Trophoblast cell (in vitro differentiated cells and primary cell): ENCODE results near the gene CAST.
A peak's percentile ranks its signal among the peaks of the same experiment; 100 is the strongest.
"Not testable (repeated sequence)": the region's sequence is repeated elsewhere in the genome, so short reads cannot be mapped to it uniquely, and the experiment has no call there.

Experiments
- DNase-seq, 2 donors: peaks; one replicate each; pipeline ENCODE4 v3.0.0-alpha.2; 2016
- H2AFZ ChIP-seq: 2 replicates; pipeline ENCODE4 v1.6.1; 2013; ENCODE audit warnings: low read length, moderate library complexity, mild to moderate bottlenecking; ENCODE audit not compliant: insufficient read depth, poor library complexity
- H2AK5ac ChIP-seq: 2 replicates; pipeline ENCODE4 v1.6.1; 2013; ENCODE audit warnings: mild to moderate bottlenecking, low read length
- H2BK120ac ChIP-seq: 2 replicates; pipeline ENCODE4 v1.6.1; 2013; ENCODE audit warnings: low read length, mild to moderate bottlenecking, moderate library complexity; ENCODE audit not compliant: insufficient read depth, poor library complexity
- H2BK12ac ChIP-seq: 2 replicates; pipeline ENCODE4 v1.6.1; 2013; ENCODE audit warnings: mild to moderate bottlenecking, low read length, moderate library complexity
- H2BK5ac ChIP-seq: 2 replicates; pipeline ENCODE4 v1.6.1; 2013; ENCODE audit warnings: low read length, low read depth, moderate library complexity, mild to moderate bottlenecking; ENCODE audit not compliant: poor library complexity
- H3K14ac ChIP-seq: 2 replicates; pipeline ENCODE4 v1.6.1; 2013; ENCODE audit warnings: mild to moderate bottlenecking, low read length
- H3K18ac ChIP-seq: 2 replicates; pipeline ENCODE4 v1.6.1; 2013; ENCODE audit warnings: mild to moderate bottlenecking, low read length
- H3K23ac ChIP-seq: 2 replicates; pipeline ENCODE4 v1.6.1; 2013; ENCODE audit warnings: low read length
- H3K27ac ChIP-seq: 2 replicates; pipeline ENCODE4 v1.5.1; 2013; ENCODE audit warnings: low read depth, mild to moderate bottlenecking, inconsistent platforms, low read length, moderate library complexity
- H3K27me3 ChIP-seq: 2 replicates; pipeline ENCODE4 v1.6.1; 2013; ENCODE audit warnings: inconsistent platforms, mild to moderate bottlenecking, low read length, moderate library complexity; ENCODE audit not compliant: insufficient read depth
- H3K36me3 ChIP-seq, 2 experiments: 1 replicate in 1 of 2; 2 replicates in 1 of 2; pipeline ENCODE4 v1.6.1; 2013; ENCODE audit warnings: low read length in 2 of 2, mild to moderate bottlenecking in 2 of 2, moderate library complexity in 1 of 2; ENCODE audit not compliant: insufficient read depth in 2 of 2, control insufficient read depth in 1 of 2
- H3K4ac ChIP-seq: 2 replicates; pipeline ENCODE4 v1.6.1; 2013; ENCODE audit warnings: low read depth, mild to moderate bottlenecking, low read length, moderate library complexity
- H3K4me1 ChIP-seq, 2 experiments: 1 replicate in 1 of 2; 2 replicates in 1 of 2; pipeline ENCODE4 v1.6.1; 2013; ENCODE audit warnings: low read length in 2 of 2, mild to moderate bottlenecking in 2 of 2, moderate library complexity in 1 of 2; ENCODE audit not compliant: insufficient read depth in 2 of 2, control insufficient read depth in 1 of 2
- H3K4me2 ChIP-seq: 2 replicates; pipeline ENCODE4 v1.6.1; 2013; ENCODE audit warnings: inconsistent platforms, mild to moderate bottlenecking, low read length, moderate library complexity
- H3K4me3 ChIP-seq: 2 replicates; pipeline ENCODE4 v1.5.1; 2013; ENCODE audit warnings: mild to moderate bottlenecking, low read depth, low read length, inconsistent platforms
- H3K79me1 ChIP-seq: one replicate; pipeline ENCODE4 v1.6.1; 2013; ENCODE audit warnings: low read length
- H3K79me2 ChIP-seq: 2 replicates; pipeline ENCODE4 v1.6.1; 2013; ENCODE audit warnings: low read length, mild to moderate bottlenecking; ENCODE audit not compliant: control insufficient read depth, insufficient read depth, poor library complexity
- H3K9ac ChIP-seq: 2 replicates; pipeline ENCODE4 v1.6.1; 2013; ENCODE audit warnings: mild to moderate bottlenecking, low read length
- H3K9me3 ChIP-seq: 2 replicates; pipeline ENCODE4 v1.6.1; 2013; ENCODE audit warnings: low read depth, mild to moderate bottlenecking, control low read depth, inconsistent platforms, low read length; ENCODE audit not compliant: insufficient read depth
- H4K12ac ChIP-seq: 2 replicates; pipeline ENCODE4 v1.6.1; 2013; ENCODE audit warnings: low read depth, mild to moderate bottlenecking, low read length, moderate library complexity
- H4K8ac ChIP-seq: 2 replicates; pipeline ENCODE4 v1.6.1; 2013; ENCODE audit warnings: low read depth, mild to moderate bottlenecking, low read length, moderate library complexity
- H4K91ac ChIP-seq: one replicate; pipeline ENCODE4 v1.6.1; 2013; ENCODE audit warnings: low read depth, mild to moderate bottlenecking, low read length, moderate library complexity
- WGBS: extraction: QIAGEN DNeasy Blood & Tissue Kit; methylation state at CpG from one replicate; pipeline ENCODE4 v1.1.7; 2013; ENCODE audit warnings: missing lambda C conversion rate; ENCODE audit not compliant: insufficient read length, insufficient coverage; ENCODE audit errors: extremely low coverage; 5-methylcytosine and 5-hydroxymethylcytosine counted together

Gene CAST

GRCh38 chr5:96618311-96619016 is 43.7 kb upstream of the CAST start:
- not testable (repeated sequence) for H2BK5ac ChIP-seq, H3K14ac ChIP-seq, H4K12ac ChIP-seq, H2AK5ac ChIP-seq, H4K8ac ChIP-seq, H3K18ac ChIP-seq, H2BK120ac ChIP-seq, H3K4me2 ChIP-seq, H3K79me1 ChIP-seq, H3K23ac ChIP-seq, H3K4me1 ChIP-seq, H2BK12ac ChIP-seq, H3K79me2 ChIP-seq, H3K27me3 ChIP-seq, H4K91ac ChIP-seq, H3K27ac ChIP-seq, H3K4me3 ChIP-seq, H3K4ac ChIP-seq, DNase-seq, H3K9ac ChIP-seq, H3K36me3 ChIP-seq, H2AFZ ChIP-seq
- no CpG with 5 or more reads among the region's 30 CpGs for WGBS
- H3K9me3 ChIP-seq: peaks cover 13% of the 10 kb centered on the region

DNA sequence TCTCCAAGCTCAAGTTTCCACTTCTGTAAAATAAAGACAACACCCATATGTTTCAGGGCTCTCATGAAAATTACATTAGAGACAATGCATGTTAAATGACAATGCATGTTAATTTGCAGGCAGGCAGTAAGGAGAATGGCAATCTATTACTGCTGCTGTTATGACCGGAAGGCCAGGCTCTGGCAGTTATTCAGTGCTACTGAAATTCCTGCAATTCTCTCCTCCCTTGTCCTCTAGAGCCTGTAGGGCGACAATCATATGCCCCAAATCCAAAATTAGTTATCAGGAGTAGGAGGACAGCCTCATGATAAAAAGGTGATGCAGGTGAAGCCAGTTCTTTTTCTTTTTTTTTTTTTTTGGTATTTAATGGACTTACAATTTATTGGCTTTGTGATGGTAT is 42.2 kb upstream of the CAST start:
- H3K9ac ChIP-seq: no peak overlapping the region

DNA sequence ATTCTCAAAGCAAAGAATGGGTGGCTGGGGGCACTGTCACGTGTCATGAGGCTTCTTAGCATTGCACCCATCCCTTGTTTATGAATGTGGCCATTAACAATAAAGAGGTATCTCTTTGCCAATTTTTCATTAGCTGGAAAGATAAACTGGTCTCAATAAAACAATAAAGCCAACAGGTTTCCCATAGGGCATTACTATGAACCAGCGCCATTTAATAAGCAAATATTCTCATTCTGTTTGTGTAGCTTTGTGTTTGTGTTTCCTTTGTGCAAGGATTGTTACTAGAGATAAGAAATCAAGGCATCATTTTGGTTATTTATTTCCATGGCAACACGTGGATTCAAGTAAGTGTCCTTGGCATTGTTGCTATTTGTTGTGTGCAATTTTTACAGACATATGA is 37.6 kb upstream of the CAST start:
- DNase-seq: no peak
- no peak overlapping the region for H4K91ac ChIP-seq
- H3K9me3 ChIP-seq: no peaks in the 10 kb centered on the region

More for the DNA sequence above, 42.2 kb upstream of the CAST start:
- H3K36me3 ChIP-seq: peaks cover 2 to 3% of the 10 kb centered on the region in 2 experiments
- H3K4ac ChIP-seq: no peak overlapping the region
- no CpG with 5 or more reads among the region's 2 CpGs for WGBS
- peaks cover 13% of the 10 kb centered on the region for H3K9me3 ChIP-seq
- no peak overlapping the region for H3K23ac ChIP-seq
- H2AK5ac ChIP-seq: no peak overlapping the region
- DNase-seq: no peak
- no peak overlapping the region for H2BK12ac ChIP-seq
- no peak overlapping the region for H3K14ac ChIP-seq
- H3K27me3 ChIP-seq: no peaks in the 10 kb centered on the region
- H3K4me2 ChIP-seq: no peak overlapping the region
- no peak overlapping the region for H2BK120ac ChIP-seq
- no peak overlapping the region for H4K91ac ChIP-seq
- H3K79me2 ChIP-seq: no peaks in the 10 kb centered on the region
- H3K4me1 ChIP-seq: no peaks in the 10 kb centered on the region
- no peak overlapping the region for H3K4me3 ChIP-seq
- no peak overlapping the region for H2BK5ac ChIP-seq
- no peak overlapping the region for H3K18ac ChIP-seq
- H3K27ac ChIP-seq: no peak overlapping the region
- H4K8ac ChIP-seq: no peak overlapping the region
- H3K79me1 ChIP-seq: no peaks in the 10 kb centered on the region
- no peak overlapping the region for H2AFZ ChIP-seq
- no peak overlapping the region for H4K12ac ChIP-seq

GRCh38 chr5:96625365-96625764 is 36.8 kb upstream of the CAST start:
- H3K4me1 ChIP-seq: peaks cover 8 to 9% of the 10 kb centered on the region in 2 experiments
- no peaks in the 10 kb centered on the region for H3K79me2 ChIP-seq
- peak overlapping the region; percentile 36 for H3K27ac ChIP-seq
- no peak overlapping the region for H2AK5ac ChIP-seq
- H3K9ac ChIP-seq: no peak overlapping the region
- no peak overlapping the region for H4K91ac ChIP-seq
- no peaks in the 10 kb centered on the region for H3K9me3 ChIP-seq
- no peak overlapping the region for H2BK12ac ChIP-seq
- H3K23ac ChIP-seq: no peak overlapping the region
- no peak overlapping the region for H2BK5ac ChIP-seq
- H3K14ac ChIP-seq: no peak overlapping the region
- H3K18ac ChIP-seq: no peak overlapping the region
- no CpG with 5 or more reads among the region's 2 CpGs for WGBS
- H3K4me2 ChIP-seq: peak overlapping the region; percentile 5
- no peak overlapping the region for H4K8ac ChIP-seq
- peaks cover 2% of the 10 kb centered on the region for H3K79me1 ChIP-seq
- H3K4me3 ChIP-seq: no peak overlapping the region
- no peak overlapping the region for H2BK120ac ChIP-seq
- no peaks in the 10 kb centered on the region for H3K36me3 ChIP-seq
- H3K27me3 ChIP-seq: no peaks in the 10 kb centered on the region
- no peak for DNase-seq
- H3K4ac ChIP-seq: no peak overlapping the region
- no peak overlapping the region for H4K12ac ChIP-seq
- H2AFZ ChIP-seq: no peak overlapping the region

More for the DNA sequence above, 37.6 kb upstream of the CAST start:
- H3K79me1 ChIP-seq: peaks cover 2% of the 10 kb centered on the region
- no peak overlapping the region for H4K12ac ChIP-seq
- no peak overlapping the region for H4K8ac ChIP-seq
- no peak overlapping the region for H2AK5ac ChIP-seq
- no peak overlapping the region for H3K18ac ChIP-seq
- no peak overlapping the region for H2BK12ac ChIP-seq
- no peak overlapping the region for H3K23ac ChIP-seq
- no peak overlapping the region for H2BK5ac ChIP-seq
- WGBS: no CpG with 5 or more reads among the region's 3 CpGs
- no peak overlapping the region for H2AFZ ChIP-seq
- no peak overlapping the region for H3K27ac ChIP-seq
- H3K27me3 ChIP-seq: no peaks in the 10 kb centered on the region
- H2BK120ac ChIP-seq: no peak overlapping the region
- no peak overlapping the region for H3K14ac ChIP-seq
- H3K4me2 ChIP-seq: no peak overlapping the region
- H3K4me3 ChIP-seq: no peak overlapping the region
- no peaks in the 10 kb centered on the region for H3K79me2 ChIP-seq
- H3K4me1 ChIP-seq: peaks cover 8 to 9% of the 10 kb centered on the region in 2 experiments
- H3K9ac ChIP-seq: no peak overlapping the region
- no peak overlapping the region for H3K4ac ChIP-seq
- no peaks in the 10 kb centered on the region for H3K36me3 ChIP-seq
